ENCODE measurements around the gene TGFB1.

DNA sequence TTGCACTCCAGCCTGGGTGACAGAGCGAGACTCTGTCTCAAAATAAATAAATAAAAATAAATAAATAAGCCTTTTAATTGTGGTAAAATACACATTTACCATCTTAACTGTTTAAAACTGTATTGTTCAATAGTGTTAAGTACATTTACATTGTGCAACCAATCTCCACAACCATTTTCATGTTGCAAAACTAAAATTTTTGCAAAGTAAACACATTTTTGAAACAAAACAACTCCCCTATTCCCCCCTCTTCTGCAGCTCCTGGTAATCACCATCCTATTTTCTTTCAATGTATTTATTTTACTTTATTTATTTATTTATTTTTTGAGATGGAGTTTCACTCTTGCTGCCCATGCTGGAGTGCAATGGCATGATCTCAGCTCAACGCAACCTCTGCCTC lies 16.0 kb upstream of the TGFB1 start:
- TF ChIP-seq GATA2 (IDR thresholded peaks at IDR 0.05; ENCODE audit: low read depth, low read length) (no peak), GATA3 (IDR thresholded peaks at IDR 0.05; ENCODE audit: low read depth, low read length) (no peak)

Measured in SH-SY5Y (cell line).